NOMO-1 treated with dmso at 0.1 percent for 144 hours (cell line): Measurements from ENCODE around the gene ARMC9.

Experiments
- DNase-seq: peaks from one replicate; lab custom pipeline; 2025; ENCODE audit not compliant: unreplicated experiment; lab: John Stamatoyannopoulos, UW

ARMC9 gene

GRCh38 chr2:231411831-231412617 is 213.6 kb downstream of the ARMC9 start:
- DNase-seq = peak; percentile 69

DNA sequence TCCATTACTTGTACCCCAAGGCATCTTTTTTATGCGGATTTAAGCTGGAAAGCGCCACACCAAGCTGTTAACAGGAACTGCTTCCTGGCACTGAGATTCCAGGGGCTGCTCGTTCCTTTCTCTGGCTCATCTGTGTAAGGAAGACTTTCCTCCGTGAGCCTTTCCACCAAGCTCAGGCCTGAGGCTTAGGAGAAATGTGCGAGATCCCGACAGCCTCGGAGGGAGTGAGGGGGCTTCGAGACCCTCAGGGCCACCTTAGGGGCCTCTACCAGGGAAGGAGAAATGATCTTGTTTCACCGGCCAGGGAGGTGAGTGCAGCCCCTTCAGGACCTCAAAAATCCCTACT is 214.2 kb downstream of the ARMC9 start:
- DNase-seq = no peak

DNA sequence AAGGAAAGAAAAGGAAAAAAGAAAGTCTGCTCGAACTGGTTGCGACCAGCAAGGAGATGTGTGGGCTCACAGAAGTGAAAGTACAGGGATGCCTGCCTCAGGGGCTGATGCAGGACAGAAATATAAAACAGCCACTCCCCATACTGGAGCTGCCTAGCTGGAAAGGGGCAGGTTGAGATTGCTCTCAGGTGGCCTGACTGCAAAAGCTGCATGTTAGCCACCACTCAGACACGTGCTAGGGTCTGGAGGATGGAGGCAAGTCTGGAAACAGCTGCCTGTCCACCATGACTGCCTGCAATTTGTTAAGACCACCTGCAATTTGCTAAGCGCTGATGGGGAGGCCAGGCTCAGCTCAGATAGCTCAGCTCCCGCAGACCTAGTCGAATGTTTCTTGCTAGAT is 215.0 kb downstream of the ARMC9 start:
- no peak for DNase-seq

DNA sequence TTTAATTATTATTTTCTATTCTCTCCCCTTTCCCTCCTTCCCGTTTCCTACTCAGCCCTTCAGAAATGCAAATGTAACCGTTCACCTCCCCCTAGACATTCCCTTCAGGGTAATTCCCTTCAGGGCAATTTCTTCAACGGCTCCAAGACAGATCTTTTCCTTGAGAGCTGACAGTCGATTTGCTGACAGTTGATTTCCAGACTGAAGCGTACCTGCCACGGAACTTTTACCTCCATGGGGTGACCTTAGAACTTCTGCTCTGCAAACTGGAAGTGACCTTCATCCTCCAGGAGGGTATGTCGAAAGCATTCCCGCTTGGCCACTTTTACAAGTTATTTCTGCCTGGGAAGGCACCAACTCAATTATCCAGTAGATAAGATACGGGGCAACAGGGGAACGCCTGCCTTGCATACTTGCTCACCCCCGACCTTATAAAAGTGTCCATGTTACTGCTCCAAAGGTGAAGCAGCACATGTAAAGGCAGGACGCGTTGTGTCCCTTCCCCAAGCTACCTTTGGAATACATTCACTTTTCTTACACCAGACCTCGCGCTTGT is 215.6 kb downstream of the ARMC9 start:
- DNase-seq = no peak

- no peak for DNase-seq
Observed at GRCh38 chr2:231415029-231415428, 216.6 kb downstream of the ARMC9 start.

DNA sequence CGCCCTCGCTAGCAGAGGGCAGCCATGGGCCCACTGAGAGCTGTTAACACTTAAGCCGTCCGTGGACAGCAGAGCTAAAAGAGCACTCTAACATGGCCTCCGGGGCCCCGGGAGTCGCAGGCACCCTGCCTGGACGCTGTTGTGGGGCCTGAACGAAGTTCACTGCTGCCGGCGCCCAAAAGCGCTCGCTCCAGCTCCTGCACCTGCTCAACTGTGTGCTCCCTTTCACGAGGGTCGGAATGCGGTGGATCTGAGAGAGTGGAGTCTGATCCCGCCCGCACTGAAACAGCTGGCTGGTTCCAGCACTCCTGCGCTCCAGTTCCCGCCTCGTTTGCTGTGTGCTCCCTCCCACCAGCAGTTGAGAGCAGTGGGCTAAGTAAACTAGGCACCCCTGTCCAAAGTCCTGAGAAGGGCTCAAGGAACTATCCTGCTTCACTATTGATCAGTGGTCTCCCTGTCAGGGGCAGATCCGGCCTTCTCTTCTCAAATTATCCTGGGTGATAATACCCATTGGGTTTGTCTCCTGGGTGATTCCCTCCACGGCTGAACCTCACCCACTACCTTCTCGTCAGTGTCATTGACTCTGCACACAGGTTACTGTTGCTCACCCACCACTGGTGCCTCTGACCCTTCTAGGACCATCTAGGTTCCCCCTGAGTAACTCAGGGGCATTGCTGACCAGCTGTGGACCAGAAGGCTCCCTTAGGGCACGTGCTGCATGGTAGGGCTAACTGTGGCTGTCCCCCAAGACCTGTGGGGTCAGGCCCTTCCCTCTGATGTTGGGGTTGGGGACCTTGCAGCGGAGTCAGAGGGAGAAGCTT is 220.6 kb downstream of the ARMC9 start:
- DNase-seq = no peak

GRCh38 chr2:231421051-231421580 is 222.7 kb downstream of the ARMC9 start:
- DNase-seq = no peak

DNA sequence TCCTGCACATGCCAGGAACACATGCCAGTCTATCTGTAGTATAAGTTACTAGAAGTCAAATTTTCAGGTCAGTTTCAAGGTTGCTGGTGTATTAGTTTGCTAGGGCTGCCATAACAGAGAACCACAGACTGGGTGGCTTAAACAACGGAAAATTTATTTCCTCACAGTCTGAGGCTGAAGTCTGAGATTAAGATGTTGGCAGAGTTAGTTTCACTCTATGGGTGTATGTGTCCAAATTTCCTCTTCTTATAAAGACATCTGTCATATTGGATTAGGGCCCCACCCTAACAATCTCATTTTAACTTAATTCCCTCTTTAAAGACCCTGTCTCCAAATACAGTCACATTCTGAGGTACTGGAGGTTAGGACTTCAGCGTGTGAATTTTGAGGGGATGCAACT is 223.6 kb downstream of the ARMC9 start:
- no peak for DNase-seq

- DNase-seq = no peak
Observed at GRCh38 chr2:231423176-231423575, 224.7 kb downstream of the ARMC9 start.
